SH-SY5Y (cell line): Measurements from ENCODE around the gene RRP12.

Source experiments
- GATA2 ChIP-seq: IDR thresholded peaks from 2 replicates; pipeline ENCODE4 v1.6.1; 2011; ENCODE audit warnings: mild to moderate bottlenecking, low read depth, low read length
- GATA3 ChIP-seq: IDR thresholded peaks from 2 replicates; pipeline ENCODE4 v1.6.1; 2011; ENCODE audit warnings: low read depth, mild to moderate bottlenecking, low read length, moderate library complexity

The RRP12 gene

DNA sequence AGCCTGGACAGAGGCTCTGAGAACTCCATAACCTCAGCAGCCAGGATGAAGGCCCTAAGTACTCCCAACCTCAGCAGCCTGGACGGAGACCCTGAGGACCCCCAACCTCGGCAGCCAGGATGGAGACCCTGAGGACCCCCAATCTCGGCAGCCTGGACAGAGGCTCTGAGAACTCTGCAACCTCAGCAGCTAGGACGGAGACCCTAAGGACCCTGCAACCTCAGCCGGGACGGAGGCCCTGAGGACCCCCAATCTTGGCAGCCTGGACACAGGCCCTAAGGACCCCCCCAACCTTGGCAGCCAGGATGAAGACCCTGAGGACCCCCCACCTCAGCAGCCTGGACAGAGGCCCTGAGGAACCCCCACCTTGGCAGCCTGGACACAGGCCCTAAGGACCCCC lies 16.5 kb downstream of the RRP12 start:
- TF ChIP-seq GATA3 (no peak), GATA2 (no peak)

DNA sequence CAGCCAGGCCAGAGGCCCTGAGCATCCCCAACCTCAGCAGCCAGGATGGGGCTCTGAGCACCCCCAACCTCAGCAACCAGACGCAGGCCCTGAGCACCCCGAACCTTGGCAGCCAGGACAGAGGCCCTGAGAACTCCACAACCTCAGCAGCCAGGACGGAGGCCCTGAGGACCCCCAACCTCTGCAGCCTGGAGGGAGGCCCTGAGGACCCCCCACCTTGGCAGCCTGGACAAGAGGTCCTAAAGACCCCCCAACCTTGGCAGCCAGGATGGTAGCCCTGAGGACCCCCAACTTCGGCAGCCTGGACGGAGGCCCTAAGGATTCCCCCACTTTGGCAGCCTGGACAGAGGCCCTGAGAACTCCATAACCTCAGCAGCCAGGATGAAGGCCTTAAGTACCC lies 17.0 kb downstream of the RRP12 start:
- TF ChIP-seq GATA2, result no peak

DNA sequence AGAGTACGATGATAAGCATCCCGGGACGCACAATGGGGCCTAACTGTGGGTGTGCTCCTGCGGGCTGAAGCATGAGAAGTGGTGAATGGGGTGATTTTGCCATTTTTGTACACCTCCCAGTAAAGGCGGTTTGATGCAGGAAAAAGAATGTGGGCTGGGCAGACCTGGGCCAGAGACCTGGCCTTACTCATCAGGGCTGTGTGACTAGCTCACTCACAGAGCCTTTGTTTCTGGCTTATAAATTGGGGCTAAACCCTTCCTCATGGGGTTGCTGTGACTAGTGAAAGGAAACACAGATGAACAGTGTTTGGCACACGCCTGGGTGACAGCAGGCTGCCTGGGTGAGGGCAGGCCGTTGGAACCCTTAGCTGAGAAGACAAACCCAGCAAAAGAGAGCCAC lies 18.0 kb downstream of the RRP12 start:
- TF ChIP-seq GATA2, result no peak
- no peak for TF ChIP-seq GATA3

DNA sequence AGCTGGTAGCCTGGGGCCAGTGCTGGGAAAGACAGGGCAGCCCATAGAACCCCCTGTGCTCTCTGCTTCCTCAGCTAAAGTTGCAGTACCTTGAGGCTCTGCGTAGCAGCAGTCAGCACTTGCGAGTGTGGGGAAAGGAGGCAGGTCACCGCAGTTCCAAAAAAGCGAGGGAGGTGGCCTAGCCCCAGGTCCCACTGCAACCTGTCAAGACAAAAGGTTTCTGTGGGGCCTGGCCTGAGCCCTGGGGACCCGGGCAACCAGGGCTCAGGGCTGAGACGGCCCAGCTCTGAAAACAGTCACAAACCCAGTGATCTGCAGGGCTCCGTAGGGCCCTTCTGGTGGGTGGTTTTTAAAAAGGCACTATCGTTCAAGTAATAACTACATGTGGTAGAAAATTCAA lies 19.5 kb downstream of the RRP12 start:
- TF ChIP-seq GATA3 (no peak), GATA2 (no peak)

- TF ChIP-seq GATA2, result no peak
- no peak for TF ChIP-seq GATA3
Observed at GRCh38 chr10:97380516-97380915, 20.6 kb downstream of the RRP12 start.

GRCh38 chr10:97378933-97379921 lies 21.9 kb downstream of the RRP12 start:
- no peak for TF ChIP-seq GATA2

DNA sequence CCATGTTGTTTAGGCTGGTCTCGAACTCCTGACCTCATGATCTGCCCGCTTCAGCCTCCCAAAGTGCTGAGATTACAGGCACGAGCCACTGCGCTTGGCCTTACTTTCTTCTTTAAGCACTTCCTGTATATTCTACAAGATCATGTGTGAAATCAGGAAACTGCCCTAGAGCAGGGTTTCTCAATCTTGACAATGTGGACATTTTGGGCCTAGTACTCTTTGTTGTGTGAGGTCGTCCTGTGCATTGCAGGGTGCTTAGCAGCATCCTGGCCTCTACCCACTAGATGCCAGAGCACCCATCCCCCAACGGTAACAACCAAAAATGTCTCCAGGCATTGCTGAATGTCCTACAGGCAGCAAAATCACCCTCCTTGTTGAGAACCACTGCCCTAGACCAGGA lies 24.7 kb downstream of the RRP12 start:
- TF ChIP-seq GATA2, result no peak
- TF ChIP-seq GATA3, result no peak

- no peak for TF ChIP-seq GATA3
- no peak for TF ChIP-seq GATA2
Observed at GRCh38 chr10:97373456-97373855, 27.7 kb downstream of the RRP12 start.

GRCh38 chr10:97372233-97372875 lies 28.8 kb downstream of the RRP12 start:
- TF ChIP-seq GATA2, result no peak
- TF ChIP-seq GATA3, result no peak

- TF ChIP-seq GATA3 (no peak), GATA2 (no peak)
Observed at GRCh38 chr10:97371696-97372095, 29.4 kb downstream of the RRP12 start.

DNA sequence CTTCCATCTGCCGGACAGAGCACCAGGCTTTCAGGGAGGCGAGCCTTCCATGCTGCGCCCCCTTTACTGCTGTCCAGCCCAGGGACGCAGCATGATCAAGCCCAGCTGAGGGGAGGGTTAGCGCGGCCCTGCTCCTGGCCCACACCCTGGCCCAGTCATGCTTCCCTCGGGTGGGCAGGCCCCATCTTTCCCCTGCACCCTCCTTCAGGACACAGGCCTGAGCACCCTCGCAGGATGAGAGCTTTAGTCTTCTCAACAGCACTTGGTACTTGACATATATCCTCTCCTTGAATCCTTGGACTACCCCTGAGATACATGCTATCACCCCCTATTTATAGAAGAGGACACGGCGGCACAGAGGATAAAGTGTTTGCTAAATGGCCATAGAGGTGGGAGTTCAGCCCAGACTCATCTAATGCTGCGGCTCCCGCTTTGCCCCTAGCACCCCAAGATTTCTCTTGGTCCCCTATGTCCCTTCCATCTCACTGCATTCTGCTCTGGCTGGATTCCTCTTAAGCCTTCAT lies 34.0 kb downstream of the RRP12 start:
- TF ChIP-seq GATA2 (no peak), GATA3 (no peak)

DNA sequence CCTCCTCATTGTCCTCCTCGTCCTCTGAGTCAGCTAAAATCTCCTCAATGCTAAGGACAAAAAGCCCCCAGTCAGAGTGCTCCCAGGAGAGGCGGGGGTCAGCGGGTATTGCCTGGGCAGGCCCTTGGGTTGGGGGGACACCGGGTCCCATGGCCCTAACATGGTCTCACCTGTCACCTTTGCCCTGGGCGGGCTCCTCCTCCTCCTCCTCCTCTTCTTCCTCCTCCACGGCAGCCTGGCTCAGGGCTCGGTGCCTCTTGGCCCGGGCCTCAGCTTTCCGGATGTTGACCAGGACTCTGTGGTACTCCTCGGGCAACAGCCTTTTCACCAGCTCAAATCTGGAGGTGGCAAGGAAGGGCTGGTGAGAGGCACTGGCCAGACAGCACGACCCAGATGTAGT lies 34.6 kb downstream of the RRP12 start:
- TF ChIP-seq GATA3, result no peak
- TF ChIP-seq GATA2, result no peak

DNA sequence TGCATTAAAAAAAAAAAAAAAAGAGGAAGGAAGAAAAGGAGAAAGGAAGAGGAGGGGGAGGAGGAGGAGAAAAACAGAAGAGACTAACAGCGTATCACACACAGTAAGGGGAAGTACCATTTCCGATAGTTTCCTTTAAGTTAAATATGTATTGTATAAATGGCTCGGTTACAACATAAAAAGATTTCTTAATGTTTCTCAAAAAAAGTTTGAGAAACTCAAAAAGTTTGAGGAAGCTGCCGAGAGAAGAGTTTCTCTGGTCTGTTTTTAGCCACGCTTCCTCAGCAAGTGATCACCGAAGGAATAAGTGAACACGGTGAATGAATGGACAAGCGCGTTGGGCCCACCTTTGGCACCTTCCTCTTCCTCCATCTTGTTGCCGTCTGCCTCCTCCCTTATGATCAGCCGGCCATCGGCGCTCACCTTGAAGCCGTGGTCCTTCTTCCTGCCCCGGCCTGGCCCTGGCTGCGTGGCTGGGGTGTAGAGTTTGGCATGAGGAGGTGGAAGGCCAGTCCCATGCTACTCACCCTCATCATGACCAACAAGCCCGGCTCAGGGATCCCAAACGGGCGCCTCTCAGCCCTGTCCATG lies 35.3 kb downstream of the RRP12 start:
- TF ChIP-seq GATA3, result no peak
- TF ChIP-seq GATA2, result no peak

DNA sequence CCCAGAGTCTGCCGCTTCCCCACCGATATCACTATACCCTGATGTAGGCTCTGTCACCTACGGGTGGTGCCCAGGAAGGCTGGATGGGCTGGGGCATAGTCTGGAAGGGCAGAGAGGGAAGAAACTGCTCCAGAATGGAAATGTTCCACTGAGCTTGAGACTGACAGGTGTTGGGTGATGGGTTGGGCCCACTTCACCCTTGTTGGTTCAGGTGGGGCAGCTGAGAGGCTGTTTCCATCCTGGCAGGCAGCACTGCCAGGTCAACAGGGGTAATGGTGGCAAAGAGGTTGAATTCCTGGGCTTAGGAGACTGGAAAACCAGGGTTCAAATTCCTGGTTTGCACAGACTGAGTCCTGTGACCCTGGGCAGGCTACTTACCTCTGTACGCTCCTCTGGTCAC lies 38.1 kb downstream of the RRP12 start:
- TF ChIP-seq GATA3 (no peak), GATA2 (no peak)

DNA sequence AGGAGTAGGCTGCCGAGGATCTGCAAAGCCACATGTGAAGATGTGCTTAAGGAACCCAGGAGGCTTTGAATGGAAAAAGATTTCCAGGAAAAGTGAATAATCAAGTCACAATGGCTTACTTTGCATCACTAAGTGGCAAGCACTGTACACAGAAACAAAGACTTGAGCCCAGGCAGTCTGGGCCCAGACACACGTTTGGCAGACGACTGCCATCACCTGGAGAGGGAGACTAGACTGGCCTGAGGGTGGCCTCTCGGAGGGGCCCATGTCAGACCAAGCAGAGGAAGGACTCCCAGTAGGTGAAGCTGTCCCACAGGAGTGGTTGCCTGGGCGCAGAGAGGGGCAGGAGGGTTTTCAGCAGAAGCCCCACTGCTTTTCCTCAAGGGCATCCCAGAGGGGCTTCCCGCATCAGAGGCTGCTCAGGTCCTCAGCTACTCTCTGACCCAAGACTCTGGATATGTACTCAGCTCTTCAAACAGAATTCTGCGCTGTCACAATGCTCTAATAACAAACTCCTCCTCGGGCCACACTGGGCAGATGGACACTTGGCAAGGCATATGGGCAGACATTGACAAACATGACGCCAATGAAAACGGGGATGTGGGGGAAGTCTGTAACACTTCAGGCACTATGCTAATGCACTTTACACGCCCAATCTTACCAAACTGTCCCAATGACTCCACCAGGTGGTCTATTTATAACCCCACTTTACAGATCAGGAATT lies 38.7 kb downstream of the RRP12 start:
- TF ChIP-seq GATA2, result no peak
